Measurements from ENCODE around the gene AGPS.
"Not testable (repeated sequence)": the region's sequence is repeated elsewhere in the genome, so short reads cannot be mapped to it uniquely, and the experiment has no call there.

AGPS gene

DNA sequence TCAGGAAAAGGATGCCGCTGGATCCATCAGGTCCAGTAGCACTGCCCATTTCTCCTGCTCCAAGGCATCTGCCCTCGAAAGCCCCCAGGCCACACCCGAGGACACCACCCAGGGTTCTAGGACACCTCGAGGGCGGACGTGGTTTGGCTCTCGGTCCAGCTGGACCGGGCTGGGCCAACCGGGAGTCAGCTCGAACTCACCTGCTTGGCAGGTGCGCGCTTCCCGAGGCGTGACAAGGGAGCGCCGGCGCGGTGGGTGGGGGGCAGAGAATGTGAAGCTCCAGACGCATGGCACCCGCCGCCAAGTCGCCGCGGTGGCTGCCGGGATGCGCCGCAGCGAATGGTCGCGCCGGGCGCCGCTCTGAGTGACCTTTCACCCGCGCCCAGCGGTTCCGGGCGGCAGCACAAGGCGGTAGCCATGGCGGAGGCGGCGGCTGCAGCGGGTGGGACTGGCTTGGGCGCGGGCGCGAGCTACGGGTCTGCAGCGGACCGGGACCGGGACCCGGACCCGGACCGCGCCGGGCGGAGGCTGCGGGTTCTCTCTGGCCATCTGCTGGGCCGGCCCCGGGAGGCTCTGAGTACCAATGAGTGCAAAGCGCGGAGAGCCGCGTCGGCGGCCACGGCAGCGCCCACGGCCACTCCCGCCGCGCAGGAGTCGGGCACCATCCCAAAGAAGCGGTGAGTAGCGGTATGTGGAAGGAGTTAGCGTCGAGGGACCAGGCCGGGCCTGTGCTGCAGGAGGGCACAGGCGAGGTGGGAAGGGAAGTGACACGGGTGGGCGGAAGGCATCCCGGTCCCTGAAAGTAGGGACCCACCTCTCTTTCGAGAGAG, at the start of gene AGPS:
AGPS (plus strand) TSS at position 401 of the 830 bp plus-strand sequence; CDS start at position 418, 17 bp downstream.
- peak; percentile 65 to 69 for DNase-seq (ENCODE audit: low read depth in 2 of 2)

DNA sequence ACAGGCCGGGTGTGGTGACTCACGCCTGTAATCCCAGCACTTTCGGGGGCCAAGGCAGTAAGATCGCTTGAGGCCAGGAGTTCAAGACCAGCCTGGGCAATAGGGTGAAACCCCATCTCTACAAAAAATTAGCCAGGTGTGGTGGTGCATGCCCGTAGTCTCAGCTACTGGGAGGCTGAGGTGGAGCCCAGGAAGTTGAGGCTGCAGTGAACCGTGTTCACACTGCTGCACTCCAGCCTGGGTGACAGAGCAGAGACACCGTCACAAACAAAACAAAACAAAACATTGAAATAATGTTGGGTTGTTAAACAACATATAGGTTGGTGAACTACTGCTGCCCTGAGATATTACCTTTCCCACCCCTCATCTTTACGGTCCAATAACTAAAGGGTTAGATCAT, 48.8 kb upstream of the AGPS start:
- no peak for DNase-seq (ENCODE audit: low read depth in 2 of 2)

DNA sequence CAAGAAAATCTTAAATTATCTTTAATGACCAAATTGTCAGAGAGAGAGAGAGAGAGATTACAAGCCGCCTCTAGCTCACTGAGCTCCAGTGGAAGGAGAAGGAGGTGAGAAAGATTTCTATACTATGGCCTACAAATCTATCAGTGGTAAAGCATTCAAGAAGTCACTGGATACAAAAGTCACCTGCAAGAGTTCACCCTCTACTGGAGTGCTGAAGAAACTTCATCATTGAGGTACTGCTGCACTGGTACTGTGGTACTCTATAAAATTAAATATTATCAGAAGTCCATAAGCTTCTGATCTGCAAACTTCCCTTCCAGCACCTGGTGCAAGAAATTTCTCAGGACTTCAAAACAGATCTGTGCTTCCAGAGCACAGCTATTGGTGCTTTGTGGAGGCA, 48.3 kb upstream of the AGPS start:
- DNase-seq (ENCODE audit: low read depth in 2 of 2): no peak

DNA sequence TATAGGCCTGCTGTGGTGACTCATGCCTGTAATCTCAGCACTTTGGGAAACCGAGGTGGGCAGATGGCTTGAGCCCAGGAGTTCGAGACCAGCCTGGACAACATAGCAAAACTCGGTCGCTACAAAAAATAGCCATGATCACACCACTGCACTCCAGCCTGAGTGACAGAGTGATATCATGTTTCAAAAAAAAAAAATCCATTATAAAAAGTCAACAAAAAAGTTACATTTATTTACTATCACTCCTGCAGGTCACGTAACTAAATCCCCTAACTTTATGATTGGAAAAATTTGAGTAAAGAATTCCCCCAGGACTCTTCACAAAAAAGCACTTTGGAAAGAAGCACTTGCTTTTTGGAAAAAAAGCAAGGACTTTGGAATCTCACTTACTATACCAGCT, 46.4 kb upstream of the AGPS start:
- DNase-seq (ENCODE audit: low read depth in 2 of 2): no peak

DNA sequence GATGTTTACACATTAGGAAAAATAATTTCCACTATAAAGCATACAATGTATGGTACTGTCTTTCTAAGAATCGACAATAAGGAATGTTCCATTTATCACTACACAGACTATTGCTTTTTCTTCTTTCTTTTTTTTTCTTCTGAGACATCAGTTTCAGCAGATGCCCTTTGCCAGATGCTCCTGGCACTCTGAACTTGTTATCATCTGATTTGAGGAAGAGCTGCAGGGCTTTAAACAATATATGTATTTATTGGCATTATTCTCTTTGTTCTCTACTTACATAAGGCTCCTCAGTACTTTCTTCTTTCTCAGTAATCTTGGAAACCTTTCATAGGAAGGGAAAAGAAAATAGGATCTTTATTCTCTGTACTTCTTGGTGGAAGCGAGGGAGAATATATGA, 45.0 kb upstream of the AGPS start:
- no peak for DNase-seq (ENCODE audit: low read depth in 2 of 2)

DNA sequence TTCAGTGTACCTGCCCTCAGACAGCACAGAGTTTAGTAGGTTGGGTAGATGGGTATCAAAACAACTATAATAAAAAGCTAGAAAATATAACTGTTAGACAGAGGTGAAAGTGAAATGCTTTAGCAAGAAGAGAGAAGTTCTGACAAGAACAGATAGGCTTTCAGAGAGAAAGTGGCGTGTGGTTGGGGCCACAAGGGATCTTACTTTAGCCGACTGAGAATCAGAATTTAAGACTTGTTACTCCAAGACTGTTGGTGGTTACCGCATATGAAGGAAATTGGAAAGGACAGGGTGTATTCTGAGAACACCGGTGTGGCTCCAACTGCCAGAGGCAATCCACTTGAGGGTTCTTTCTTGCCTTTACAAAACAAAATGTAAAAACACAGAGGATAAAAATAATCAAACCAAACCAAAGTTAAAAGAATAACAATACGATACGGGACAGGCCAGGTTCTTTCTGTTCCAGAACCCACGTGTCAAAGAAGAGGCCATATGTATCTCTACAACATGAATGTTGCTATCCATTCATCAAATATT, 44.4 kb upstream of the AGPS start:
- no peak for DNase-seq (ENCODE audit: low read depth in 2 of 2)

DNA sequence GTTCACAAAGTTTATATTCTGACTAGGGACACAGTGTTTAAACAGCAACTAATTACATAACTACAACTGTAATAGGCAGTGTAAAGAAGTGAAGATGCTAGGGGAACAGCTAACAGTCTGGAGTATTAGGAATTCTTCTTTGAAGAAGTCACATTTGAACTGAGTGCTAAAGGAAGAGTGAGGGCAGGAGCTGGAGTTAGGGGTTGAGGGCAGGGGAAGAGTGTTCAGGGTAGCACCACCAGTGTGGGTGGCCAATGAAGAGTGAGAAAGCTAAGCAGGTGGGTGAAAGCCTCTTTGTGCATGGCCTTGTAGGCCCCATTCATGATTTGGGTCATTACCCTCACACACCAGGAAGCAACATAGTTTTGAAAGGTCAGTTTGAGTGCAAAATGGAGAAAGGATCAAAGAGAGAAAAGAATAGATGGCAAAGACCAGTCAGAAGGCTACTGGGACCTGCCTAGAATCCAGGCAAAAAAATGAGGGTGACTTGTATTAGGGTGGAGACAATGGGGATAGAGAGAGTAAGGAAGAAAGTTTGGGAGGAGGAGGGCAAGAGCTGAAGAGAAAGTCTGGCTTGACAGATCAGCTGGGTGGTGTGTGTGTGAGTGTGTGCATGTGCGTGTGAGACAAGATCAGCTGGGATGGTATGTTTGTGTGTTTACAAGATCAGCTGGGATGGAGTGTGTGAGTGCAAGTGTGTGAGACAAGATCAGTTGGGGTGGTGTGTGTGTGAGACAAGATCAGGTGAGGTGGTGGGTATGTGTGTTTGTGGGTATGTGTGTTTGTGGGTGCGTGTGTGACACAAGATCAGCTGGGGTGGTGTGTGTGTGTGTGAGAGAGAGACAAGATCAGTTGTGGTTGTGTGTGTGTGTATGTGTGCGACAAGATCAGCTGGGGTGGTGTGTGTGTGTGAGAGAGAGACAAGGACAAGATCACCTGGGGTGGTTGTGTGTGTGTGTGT, 43.6 kb upstream of the AGPS start:
- DNase-seq (ENCODE audit: low read depth in 2 of 2): no peak

DNA sequence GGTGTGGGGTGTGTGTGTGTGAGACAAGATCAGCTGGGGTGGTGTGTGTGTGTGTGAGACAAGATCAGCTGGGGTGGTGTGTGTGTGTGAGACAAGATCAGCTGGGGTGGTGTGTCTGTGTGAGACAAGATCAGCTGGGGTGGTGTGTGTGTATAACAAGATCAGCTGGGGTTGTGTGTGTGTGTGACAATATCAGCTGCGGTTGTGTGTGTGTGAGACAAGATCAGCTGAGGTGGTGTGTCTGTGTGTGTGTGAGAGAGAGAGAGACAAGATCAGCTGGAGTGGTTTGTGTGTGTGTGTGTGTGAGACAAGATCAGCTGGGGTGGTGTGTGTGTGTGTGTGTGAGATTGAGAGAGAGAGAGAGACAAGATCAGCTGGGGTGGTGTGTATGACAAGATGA, 41.9 kb upstream of the AGPS start:
- DNase-seq (ENCODE audit: low read depth in 2 of 2): not testable (repeated sequence)

DNA sequence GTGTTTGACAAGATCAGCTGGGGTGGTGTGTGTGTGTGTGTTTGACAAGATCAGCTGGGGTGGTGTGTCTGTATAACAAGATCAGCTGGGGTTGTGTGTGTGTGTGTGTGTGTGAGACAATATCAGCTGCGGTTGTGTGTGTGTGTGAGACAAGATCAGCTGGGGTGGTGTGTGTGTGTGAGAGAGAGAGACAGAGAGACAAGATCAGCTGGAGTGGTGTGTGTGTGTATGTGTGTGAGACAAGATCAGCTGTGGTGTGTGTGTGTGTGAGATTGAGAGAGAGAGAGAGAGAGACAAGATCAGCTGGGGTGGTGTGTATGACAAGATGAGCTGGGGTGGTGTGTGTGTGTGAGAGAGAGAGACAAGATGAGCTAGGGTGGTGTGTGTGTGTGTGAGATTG, 41.5 kb upstream of the AGPS start:
- DNase-seq (ENCODE audit: low read depth in 2 of 2): not testable (repeated sequence)

DNA sequence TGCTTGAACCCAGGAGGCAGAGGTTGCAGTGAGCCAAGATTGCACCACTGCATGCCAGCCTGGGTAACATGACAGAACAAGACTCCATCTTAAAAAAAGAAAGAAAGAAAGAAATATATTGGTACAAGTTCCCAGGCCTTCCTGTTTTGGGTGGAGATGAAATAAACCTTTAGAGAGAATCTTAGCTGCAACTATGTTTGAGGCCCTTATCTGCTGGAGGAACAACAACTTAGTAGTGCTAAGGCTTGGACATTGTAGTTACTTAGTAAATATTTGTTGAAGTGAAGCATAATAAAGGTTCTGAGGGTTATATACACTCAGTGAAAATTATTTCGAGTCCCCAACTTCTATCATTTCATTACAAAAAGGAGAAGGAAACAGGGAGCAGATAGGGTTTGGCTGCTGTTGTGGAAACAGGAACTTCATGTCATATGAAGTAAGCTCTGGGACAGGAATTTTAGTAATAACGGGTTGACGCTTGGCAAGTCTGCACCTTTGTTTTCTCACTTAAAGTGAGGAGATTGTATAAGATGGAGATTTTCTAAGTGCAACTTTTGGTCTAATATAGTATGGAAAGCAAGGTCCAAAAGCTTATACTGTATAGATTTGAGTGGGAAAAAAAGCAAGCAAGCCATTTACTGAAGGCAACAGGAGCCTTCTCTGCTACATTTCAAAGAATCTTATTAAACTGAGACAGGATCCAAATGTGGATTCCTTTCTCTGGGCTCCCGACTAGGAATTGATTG, 40.0 kb upstream of the AGPS start:
- DNase-seq (ENCODE audit: low read depth in 2 of 2): no peak

DNA sequence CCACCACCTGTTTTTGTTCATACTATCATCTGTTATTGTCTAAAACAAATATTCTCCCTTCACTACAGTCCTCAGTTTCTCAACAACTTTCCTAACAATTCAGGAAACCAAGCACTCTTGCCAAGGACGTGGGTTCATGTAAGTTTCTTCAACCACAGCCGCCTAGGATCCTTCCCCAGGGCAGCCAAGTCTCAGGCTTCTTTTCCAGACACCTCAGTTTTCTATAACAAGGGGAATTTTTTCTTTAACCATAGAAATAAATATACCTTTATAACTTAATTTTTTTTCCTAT, 39.4 kb upstream of the AGPS start:
- no peak for DNase-seq (ENCODE audit: low read depth in 2 of 2)

DNA sequence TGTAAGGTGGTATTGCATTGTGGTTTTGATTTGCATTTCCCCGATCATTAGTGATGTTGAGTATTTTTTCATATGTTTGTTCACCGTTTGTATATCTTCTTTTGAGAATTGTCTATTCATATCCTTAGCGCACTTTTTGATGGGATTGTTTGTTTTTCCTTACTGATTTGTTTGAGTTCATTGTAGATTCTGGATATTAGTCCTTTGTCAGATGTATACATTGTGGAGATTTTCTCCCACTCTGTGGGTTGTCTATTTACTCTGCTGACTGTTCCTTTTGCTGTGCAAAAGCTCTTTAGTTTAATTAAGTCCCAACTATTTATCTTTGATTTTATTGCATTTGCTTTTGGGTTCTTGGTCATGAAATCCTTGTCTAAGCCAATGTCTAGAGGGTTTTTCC, 38.0 kb upstream of the AGPS start:
- not testable (repeated sequence) for DNase-seq (ENCODE audit: low read depth in 2 of 2)

DNA sequence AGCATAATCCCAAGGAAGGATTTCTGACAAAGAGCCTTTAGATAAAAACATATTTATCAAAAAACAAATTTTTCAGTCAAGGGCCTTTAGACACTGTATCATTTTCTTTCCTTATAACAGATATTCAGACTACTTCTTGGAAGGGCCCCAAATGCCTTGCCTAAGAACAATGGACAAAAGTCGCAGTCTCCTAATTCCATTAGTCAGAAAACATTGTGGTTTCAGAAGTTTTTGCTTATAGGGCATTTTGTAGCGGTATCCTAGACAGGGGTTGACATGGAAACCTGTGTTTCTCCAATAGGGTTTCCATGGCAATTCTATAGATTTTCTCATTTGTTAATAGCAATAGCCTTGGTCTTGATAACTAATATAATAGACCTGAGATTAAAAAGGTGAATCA, 36.7 kb upstream of the AGPS start:
- no peak for DNase-seq (ENCODE audit: low read depth in 2 of 2)

DNA sequence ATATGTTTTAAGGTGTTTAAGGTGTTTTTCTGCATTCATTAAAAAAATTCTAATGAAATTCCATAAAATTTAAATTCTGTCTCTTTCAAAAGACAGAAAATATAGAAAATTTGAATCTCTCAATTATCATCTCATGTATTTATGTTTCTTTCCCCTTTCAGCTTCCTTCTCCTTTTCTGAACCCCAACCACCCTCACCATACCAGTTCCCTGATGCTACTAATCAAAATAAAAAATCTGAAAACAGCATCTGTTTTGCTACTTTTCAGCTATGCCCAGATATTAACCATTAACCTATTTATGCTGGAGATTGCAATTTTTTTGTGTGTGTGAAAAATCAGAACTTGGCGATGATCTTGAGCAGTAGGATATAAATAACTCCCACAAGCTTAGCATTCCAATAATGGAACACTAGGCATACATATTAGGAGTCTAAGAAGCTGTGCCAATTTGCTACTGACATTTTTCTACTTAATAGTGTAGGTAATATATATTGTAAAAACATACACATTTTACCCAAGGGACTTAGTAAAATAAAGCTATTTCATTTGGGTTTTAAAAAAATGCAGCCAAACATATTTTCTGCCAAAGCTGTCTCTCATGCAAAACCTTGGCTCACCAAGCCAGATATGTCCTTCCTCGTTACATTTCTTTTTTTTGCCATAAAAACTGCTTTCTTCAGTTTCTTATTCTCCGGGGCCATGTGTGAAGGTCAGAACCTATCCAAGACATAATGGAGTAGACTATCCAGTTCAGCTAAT, 32.6 kb upstream of the AGPS start:
- DNase-seq (ENCODE audit: low read depth in 2 of 2): no peak

DNA sequence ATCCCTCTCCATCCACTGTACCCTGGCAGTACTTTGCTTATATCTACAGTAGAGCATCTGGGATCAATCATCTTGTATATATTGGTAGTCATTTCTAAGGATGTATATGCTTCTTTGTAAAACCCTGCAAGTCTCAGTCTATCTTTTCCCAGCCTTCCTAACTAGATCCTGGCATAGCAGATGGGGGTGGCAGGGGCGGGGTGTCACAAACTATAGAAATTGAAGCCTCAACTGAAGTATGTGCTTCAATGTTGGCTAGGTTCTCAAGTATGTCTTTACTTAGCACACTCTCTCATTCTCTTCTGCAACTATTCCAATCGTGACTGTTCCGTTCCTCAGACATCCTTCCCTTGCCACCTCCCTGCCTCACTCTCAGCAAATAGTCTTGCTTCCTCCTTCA, 30.1 kb upstream of the AGPS start:
- no peak for DNase-seq (ENCODE audit: low read depth in 2 of 2)

DNA sequence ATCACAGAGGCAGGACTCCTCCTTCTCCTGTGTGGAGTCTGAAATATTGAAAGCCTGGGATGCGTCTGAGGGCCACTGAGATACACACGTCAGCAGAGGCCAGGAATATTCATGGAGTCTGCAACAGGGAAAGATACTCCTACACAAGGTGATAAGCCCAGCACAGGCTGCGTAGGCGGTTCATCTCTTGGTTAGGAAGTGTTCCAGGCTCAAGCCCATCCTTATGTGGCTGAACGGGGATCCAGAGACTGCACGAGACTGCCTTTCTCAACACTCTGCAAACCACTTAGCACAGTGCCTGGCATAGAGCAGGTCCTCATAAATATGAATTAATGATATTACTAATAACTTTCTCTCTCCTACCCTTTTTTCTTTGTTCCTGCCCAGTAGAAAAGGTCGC, 29.2 kb upstream of the AGPS start:
- no peak for DNase-seq (ENCODE audit: low read depth in 2 of 2)

DNA sequence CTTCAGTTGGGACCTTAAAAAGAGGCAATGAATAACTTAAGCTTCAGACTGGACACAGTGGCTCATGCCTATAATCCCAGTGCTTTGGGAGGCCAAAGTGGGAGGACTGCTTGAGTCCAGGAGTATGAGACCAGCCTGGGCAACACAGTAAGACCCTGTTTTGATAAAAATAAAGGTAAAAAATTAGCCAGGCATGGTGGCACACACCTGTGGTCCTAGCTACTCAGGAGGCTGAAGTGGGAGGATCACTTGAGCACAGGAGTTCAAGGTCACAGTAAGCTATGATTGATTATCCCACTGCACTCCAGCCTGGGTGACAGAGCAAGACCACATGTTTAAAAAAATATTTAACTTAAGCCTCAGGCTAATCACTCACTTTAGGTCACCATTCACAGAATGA, 26.8 kb upstream of the AGPS start:
- not testable (repeated sequence) for DNase-seq (ENCODE audit: low read depth in 2 of 2)

DNA sequence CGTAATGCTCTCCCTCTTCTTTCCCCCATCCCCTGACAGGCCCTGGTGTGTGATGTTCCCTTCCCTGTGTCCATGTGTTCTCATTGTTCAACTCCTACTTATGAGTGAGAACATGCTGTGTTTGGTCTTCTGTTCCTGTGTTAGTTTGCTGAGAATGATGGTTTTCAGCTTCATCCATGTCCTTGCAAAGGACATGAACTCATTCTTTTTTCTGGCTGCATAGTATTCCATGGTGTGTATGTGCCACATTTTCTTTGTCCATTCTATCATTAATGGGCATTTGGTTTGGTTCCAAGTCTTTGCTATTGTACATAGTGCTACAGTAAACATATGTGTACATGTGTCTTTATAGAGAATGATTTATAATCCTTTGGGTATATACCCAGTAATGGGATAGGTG, 24.6 kb upstream of the AGPS start:
- DNase-seq (ENCODE audit: low read depth in 2 of 2): not testable (repeated sequence)

DNA sequence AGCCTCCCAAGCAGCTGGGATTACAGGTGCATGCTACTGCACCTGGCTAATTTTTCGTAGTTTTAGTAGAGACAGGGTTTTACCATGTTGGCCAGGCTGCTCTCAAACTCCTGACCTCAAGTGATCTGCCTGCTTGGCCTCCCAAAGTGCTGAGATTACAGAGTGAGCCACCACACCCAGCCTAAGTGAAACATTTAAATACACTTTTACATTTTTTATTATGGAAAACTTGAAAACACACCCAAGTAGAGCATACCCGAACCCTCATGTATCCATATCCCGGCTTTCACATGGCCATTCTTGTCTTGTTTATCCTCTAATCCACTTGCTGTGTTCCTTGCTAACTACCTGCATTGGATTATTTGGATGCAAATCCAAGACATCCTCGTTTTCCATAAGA, 13.2 kb upstream of the AGPS start:
- DNase-seq (ENCODE audit: low read depth in 2 of 2): no peak

DNA sequence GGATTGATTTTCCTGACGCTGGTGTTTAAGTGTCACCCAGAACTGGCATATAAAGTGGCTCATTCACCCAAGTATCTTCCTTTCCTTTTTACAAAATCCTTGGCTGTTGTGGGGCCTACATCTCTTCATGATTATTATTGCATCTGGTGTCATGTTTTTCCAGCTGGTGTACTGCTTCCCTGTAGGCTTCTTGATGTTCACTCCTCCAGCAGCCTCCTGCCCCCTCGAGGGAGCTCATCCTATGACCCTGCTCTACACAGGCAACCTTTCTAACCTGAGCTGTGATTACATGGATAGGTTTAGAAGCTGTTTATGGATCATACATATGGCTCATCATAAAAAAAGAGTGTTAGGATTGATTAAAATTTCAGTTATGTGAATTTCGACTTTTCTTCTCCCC, 12.4 kb upstream of the AGPS start:
- no peak for DNase-seq (ENCODE audit: low read depth in 2 of 2)

DNA sequence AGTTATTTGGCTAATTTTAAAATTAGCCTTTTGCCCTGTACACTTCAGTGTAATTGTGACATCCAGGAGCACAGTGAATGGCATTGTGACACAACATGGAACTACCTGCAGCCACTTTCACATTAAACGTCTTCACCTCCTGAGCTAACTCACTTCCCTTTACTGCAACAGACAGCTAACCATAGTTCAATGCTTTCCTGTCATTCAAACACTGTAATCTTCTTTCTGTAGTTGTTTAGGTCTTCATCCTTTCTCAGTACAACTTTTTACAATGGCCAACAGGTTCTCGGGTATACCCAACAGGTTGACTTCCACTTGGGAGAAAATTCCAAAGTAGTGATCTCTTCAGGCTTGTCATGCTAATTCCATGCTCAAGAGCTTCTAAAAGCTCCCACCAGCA, 8.6 kb upstream of the AGPS start:
- DNase-seq (ENCODE audit: low read depth in 2 of 2): no peak
